HepG2 (cell line): ENCODE results near the gene SPATA12. TPM values are rescaled to one million over a fixed set of nuclear protein-coding genes. Genes with fewer than 3 reads are reported as not detected.

Experiments used
- ATAC-seq: fragments of 200-7000 bp; cut with Tn5 transposase; 3 replicates; pipeline ENCODE4 v1.9.1; 2020; ENCODE audit warnings: mild to moderate bottlenecking, moderate library complexity
- BruUV-seq: library from RNA; stranded (reverse); fragments of 400-500 nt; replicated peaks from 2 replicates; lab custom pipeline; 2021; lab: Mats Ljungman, UMichigan
- CTCF ChIA-PET: fragments of 300-600 bp; formaldehyde crosslinking; extraction: SDS; loops from one replicate; lab custom pipeline; 2021; ENCODE audit warnings: low total read pairs, inconsistent platforms, low intra/inter-chr PET ratio; lab: Yijun Ruan, JAX
- POLR2A ChIA-PET: fragments of 350-600 bp; sonication (Branson Sonifier 250); formaldehyde crosslinking; loops from one replicate; lab custom pipeline; 2020; ENCODE audit warnings: antibody characterized with exemption, inconsistent platforms; lab: Yijun Ruan, JAX
- DNase-seq: peaks from one replicate; pipeline ENCODE4 v3.0.0-alpha.2; 2015; ENCODE audit warnings: low spot score
- FAIRE-seq: peaks from 3 replicates; lab custom pipeline; 2011; peaks lifted over from hg19 to GRCh38; lab: Jason Lieb, UNC
- H2AFZ ChIP-seq: one replicate; pipeline ENCODE4 v1.6.1; 2011; ENCODE audit warnings: low read length, inconsistent platforms
- H3K27ac ChIP-seq: fragments of 300-600 bp; 3 replicates; pipeline ENCODE4 v1.8.0; 2011; ENCODE audit warnings: mixed run types, mild to moderate bottlenecking, mixed read lengths, low read length, inconsistent platforms; ENCODE audit not compliant: insufficient read depth; ENCODE audit errors: extremely low read length
- H3K27me3 ChIP-seq, 2 experiments: fragments of 200-600 bp in 1 of 2; 2 replicates in 1 of 2; 3 replicates in 1 of 2; pipeline versions ENCODE4 v1.6.0 to v1.8.0; 2011; ENCODE audit warnings: low read length in 2 of 2, mild to moderate bottlenecking in 2 of 2, moderate library complexity in 2 of 2, inconsistent platforms in 1 of 2; ENCODE audit not compliant: insufficient read depth in 2 of 2, control insufficient read depth in 1 of 2
- H3K36me3 ChIP-seq, 2 experiments: fragments of 200-600 bp in 1 of 2; replicated peaks in 1 of 2; 2 replicates in 1 of 2; 3 replicates in 1 of 2; pipeline versions ENCODE4 v1.5.1 to v1.8.0; 2011; ENCODE audit warnings: low read length in 2 of 2, inconsistent platforms in 1 of 2; ENCODE audit not compliant: insufficient read depth in 2 of 2, control insufficient read depth in 1 of 2
- H3K4me1 ChIP-seq: 2 replicates; pipeline ENCODE4 v1.5.1; 2012; ENCODE audit warnings: low read length, inconsistent platforms; ENCODE audit not compliant: insufficient read depth
- H3K4me2 ChIP-seq: 2 replicates; pipeline ENCODE4 v1.6.0; 2011; ENCODE audit warnings: low read depth, low read length, inconsistent platforms
- H3K4me3 ChIP-seq, 3 experiments: fragments of 200-600 bp in 1 of 3; sonication (generic), shearing (Covaris generic) in 1 of 3; replicated peaks in 1 of 3; 2 replicates each; pipeline ENCODE4 v1.5.1; 2011 to 2016; ENCODE audit warnings: low read length in 3 of 3, inconsistent platforms in 2 of 3, low read depth in 2 of 3, mild to moderate bottlenecking in 2 of 3, control low read depth in 1 of 3, mixed read lengths in 1 of 3; ENCODE audit not compliant: insufficient read depth in 1 of 3
- H3K79me2 ChIP-seq: one replicate; pipeline ENCODE4 v1.6.1; 2011; ENCODE audit warnings: low read length, inconsistent platforms; ENCODE audit not compliant: insufficient read depth
- H3K9ac ChIP-seq: 2 replicates; pipeline ENCODE4 v1.6.0; 2011; ENCODE audit warnings: mild to moderate bottlenecking, low read depth, low read length, inconsistent platforms; ENCODE audit not compliant: insufficient read depth
- H3K9me3 ChIP-seq: 2 replicates; pipeline ENCODE4 v1.5.1; 2012; ENCODE audit warnings: mild to moderate bottlenecking, low read length
- H4K20me1 ChIP-seq: 2 replicates; pipeline ENCODE4 v1.6.0; 2011; ENCODE audit warnings: inconsistent platforms, mild to moderate bottlenecking, low read length, moderate library complexity; ENCODE audit not compliant: insufficient read depth
- CEBPB ChIP-seq: IDR thresholded peaks from 2 replicates; pipeline ENCODE4 v1.6.1; 2011; ENCODE audit warnings: low read depth, low read length, improper control_type of control experiment, borderline replicate concordance
- FLYWCH1 ChIP-seq: sonication (generic); formaldehyde crosslinking; IDR thresholded peaks from 2 replicates; pipeline ENCODE4 v1.8.1; 2023; ENCODE audit warnings: mild to moderate bottlenecking, missing genetic modification reagents
- ZNF24 ChIP-seq: fragments of 450-650 bp; IDR thresholded peaks from 2 replicates; pipeline ENCODE4 v1.6.1; 2017; ENCODE audit warnings: antibody characterized with exemption, mild to moderate bottlenecking
- ZNF318 ChIP-seq: sonication (generic); formaldehyde crosslinking; IDR thresholded peaks from 2 replicates; pipeline ENCODE4 v1.4.0; 2020; ENCODE audit warnings: mild to moderate bottlenecking, missing genetic modification reagents
- ZSCAN22 ChIP-seq: sonication (generic); formaldehyde crosslinking; IDR thresholded peaks from 2 replicates; pipeline ENCODE4 v1.4.0; 2020; ENCODE audit warnings: mild to moderate bottlenecking, missing genetic modification reagents
- WGBS: methylation state at CpG from one replicate; pipeline ENCODE4 v1.1.6; 2017; ENCODE audit warnings: low lambda C conversion rate; 5-methylcytosine and 5-hydroxymethylcytosine counted together
- in situ Hi-C: cut with HindIII; loops from 2 replicates; pipeline ENCODE4 v1.10.0; 2017; ENCODE audit warnings: low pct_unique_long_range_greater_than_20kb; ENCODE audit not compliant: extremely low pct_ligation_motif_present
- intact Hi-C: fragments of 100-400 bp; cut with micrococcal nuclease; formaldehyde crosslinking; loops from one replicate; pipeline ENCODE4 v1.10.0; 2022; ENCODE audit not compliant: unreplicated experiment
- polyA plus RNA-seq, 8 experiments: library from polyadenylated mRNA; depleted of rRNA in 3 of 8; stranded (reverse) in 7 of 8; unstranded in 1 of 8; fragments of >200 nt; fragmentation: Illumina TruSeq in 4 of 8; extraction: Trizol in 4 of 8; gene quantifications; 2 replicates each; pipeline versions ENCODE4 v1.2.1 to v1.2.3, GENCODE V29; 2011 to 2016; ENCODE audit warnings: low read depth in 4 of 8, missing spikeins in 1 of 8, mixed read lengths in 1 of 8; ENCODE audit not compliant: insufficient read depth in 1 of 8
- total RNA-seq, 5 experiments: library from RNA; depleted of rRNA; stranded (reverse); fragments of >200 nt; fragmentation: Illumina TruSeq; extraction: Trizol; gene quantifications; 2 replicates each; pipeline ENCODE4 v1.2.3, GENCODE V29; 2016; ENCODE audit warnings: low read depth in 1 of 5
- TF ChIP-seq, protein P1 (sequence below): sonication (generic); formaldehyde crosslinking; IDR thresholded peaks from 2 replicates; pipeline ENCODE4 v1.4.0; 2020; ENCODE audit warnings: mild to moderate bottlenecking, missing genetic modification reagents
- TF ChIP-seq, protein P2 (sequence below): sonication (generic); formaldehyde crosslinking; IDR thresholded peaks from 2 replicates; pipeline ENCODE4 v1.4.0; 2020; ENCODE audit warnings: missing genetic modification reagents

SPATA12 gene
- total and polyA plus RNA-seq, 2 of the 13 experiments (the other 11 are each of a cell fraction or from before 2014, with no cell fraction given): 0.09 to 0.25 TPM

GRCh38 chr3:57080171-57080570 is 19.7 kb downstream of the SPATA12 start (continued):
- no peak for TF ChIP-seq ZNF318

DNA sequence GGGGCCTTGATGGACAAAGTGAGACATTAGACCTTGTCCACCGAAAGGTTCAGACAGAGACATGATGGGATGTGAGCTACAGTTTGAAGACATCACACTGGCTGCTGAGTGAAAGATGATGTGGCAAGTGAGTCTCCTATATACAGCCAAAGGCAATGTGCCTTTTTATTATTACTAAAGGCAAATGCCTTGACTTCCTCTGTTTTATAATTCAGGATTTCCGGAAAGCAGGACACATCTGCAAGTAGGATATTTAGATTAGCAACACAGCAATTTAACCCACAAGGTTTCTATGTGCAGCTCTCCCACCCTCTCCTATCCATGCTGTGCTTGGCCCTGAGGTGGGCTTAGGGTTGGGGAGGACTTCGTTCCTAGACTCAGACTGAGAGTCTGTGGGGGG is 20.7 kb downstream of the SPATA12 start:
- Histone ChIP-seq H3K79me2 (peaks cover 10% of the 10 kb centered on the region), H3K27me3 (peaks cover 0 to 8% of the 10 kb centered on the region in 2 experiments; a peak in 1 of 5 replicates), H3K9ac (no peak overlapping the region), H3K9me3 (no peaks in the 10 kb centered on the region), H4K20me1 (no peaks in the 10 kb centered on the region), H3K4me1 (peaks cover 57% of the 10 kb centered on the region), H3K4me3 (no peak overlapping the region), H3K36me3 (no peaks in the 10 kb centered on the region; a peak in 1 of 5 replicates), H3K27ac (no peak overlapping the region), H3K4me2 (no peak overlapping the region), H2AFZ (no peak overlapping the region)
- ChIA-PET POLR2A (no interaction called here), CTCF (no interaction called here)
- in situ Hi-C loops: loop anchor here (10.0 kb wide), 1 partner anchor 86 kb away; no protein-coding TSS in a partner anchor
- FAIRE-seq (no peak), ATAC-seq (no peak), DNase-seq (no peak)
- intact Hi-C loops: no loop called here
- WGBS: 37% methylated on average over 3 of the region's 3 CpGs
- BruUV-seq: no TSS peak
- TF ChIP-seq, protein P1, sequence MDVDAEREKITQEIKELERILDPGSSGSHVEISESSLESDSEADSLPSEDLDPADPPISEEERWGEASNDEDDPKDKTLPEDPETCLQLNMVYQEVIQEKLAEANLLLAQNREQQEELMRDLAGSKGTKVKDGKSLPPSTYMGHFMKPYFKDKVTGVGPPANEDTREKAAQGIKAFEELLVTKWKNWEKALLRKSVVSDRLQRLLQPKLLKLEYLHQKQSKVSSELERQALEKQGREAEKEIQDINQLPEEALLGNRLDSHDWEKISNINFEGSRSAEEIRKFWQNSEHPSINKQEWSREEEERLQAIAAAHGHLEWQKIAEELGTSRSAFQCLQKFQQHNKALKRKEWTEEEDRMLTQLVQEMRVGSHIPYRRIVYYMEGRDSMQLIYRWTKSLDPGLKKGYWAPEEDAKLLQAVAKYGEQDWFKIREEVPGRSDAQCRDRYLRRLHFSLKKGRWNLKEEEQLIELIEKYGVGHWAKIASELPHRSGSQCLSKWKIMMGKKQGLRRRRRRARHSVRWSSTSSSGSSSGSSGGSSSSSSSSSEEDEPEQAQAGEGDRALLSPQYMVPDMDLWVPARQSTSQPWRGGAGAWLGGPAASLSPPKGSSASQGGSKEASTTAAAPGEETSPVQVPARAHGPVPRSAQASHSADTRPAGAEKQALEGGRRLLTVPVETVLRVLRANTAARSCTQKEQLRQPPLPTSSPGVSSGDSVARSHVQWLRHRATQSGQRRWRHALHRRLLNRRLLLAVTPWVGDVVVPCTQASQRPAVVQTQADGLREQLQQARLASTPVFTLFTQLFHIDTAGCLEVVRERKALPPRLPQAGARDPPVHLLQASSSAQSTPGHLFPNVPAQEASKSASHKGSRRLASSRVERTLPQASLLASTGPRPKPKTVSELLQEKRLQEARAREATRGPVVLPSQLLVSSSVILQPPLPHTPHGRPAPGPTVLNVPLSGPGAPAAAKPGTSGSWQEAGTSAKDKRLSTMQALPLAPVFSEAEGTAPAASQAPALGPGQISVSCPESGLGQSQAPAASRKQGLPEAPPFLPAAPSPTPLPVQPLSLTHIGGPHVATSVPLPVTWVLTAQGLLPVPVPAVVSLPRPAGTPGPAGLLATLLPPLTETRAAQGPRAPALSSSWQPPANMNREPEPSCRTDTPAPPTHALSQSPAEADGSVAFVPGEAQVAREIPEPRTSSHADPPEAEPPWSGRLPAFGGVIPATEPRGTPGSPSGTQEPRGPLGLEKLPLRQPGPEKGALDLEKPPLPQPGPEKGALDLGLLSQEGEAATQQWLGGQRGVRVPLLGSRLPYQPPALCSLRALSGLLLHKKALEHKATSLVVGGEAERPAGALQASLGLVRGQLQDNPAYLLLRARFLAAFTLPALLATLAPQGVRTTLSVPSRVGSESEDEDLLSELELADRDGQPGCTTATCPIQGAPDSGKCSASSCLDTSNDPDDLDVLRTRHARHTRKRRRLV (CRISPR knock-in tag): no peak
- TF ChIP-seq ZNF24 (no peak), FLYWCH1 (CRISPR knock-in tag) (no peak), ZSCAN22 (CRISPR knock-in tag) (no peak), CEBPB (no peak)
- TF ChIP-seq, protein P2, sequence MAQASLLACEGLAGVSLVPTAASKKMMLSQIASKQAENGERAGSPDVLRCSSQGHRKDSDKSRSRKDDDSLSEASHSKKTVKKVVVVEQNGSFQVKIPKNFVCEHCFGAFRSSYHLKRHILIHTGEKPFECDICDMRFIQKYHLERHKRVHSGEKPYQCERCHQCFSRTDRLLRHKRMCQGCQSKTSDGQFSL (CRISPR knock-in tag): no peak
